Measurements from ENCODE around the gene EP300.

EP300 gene

GRCh38 chr22:41204992-41205900 lies 112.9 kb downstream of the EP300 start, which contains the start of gene L3MBTL2:
Gene L3MBTL2, plus strand, starts transcription at chr22:41205312. Its CDS starts 51 bp downstream, at chr22:41205363.
- DNase-seq (ENCODE audit: low read depth) = peak; percentile 98
- no peak for TF ChIP-seq CTCF (IDR thresholded peaks at IDR 0.05; ENCODE audit: insufficient read depth, low read depth, low read length, missing control alignments)
- peak within 1 kb of the TSS; percentile 99 for H3K4me3 ChIP-seq (ENCODE audit: low read length)

- TF ChIP-seq CTCF (IDR thresholded peaks at IDR 0.05; ENCODE audit: insufficient read depth, low read depth, low read length, missing control alignments) = no peak
- DNase-seq (ENCODE audit: low read depth) = no peak
- no peak overlapping the region for H3K4me3 ChIP-seq (ENCODE audit: low read length)
Observed at GRCh38 chr22:41206719-41207118, 114.3 kb downstream of the EP300 start.

GRCh38 chr22:41215409-41215808 lies 123.0 kb downstream of the EP300 start:
- no peak overlapping the region for H3K4me3 ChIP-seq (ENCODE audit: low read length)
- no peak for TF ChIP-seq CTCF (IDR thresholded peaks at IDR 0.05; ENCODE audit: insufficient read depth, low read depth, low read length, missing control alignments)

GRCh38 chr22:41215926-41216325 lies 123.5 kb downstream of the EP300 start:
- no peak overlapping the region for H3K4me3 ChIP-seq (ENCODE audit: low read length)
- TF ChIP-seq CTCF (IDR thresholded peaks at IDR 0.05; ENCODE audit: insufficient read depth, low read depth, low read length, missing control alignments) = no peak
- no peak for DNase-seq (ENCODE audit: low read depth)

More at GRCh38 chr22:41215409-41215808, 123.0 kb downstream of the EP300 start:
- DNase-seq (ENCODE audit: low read depth) = no peak

- no peak overlapping the region for H3K4me3 ChIP-seq (ENCODE audit: low read length)
- TF ChIP-seq CTCF (IDR thresholded peaks at IDR 0.05; ENCODE audit: insufficient read depth, low read depth, low read length, missing control alignments) = no peak
- peak; percentile 28 for DNase-seq (ENCODE audit: low read depth)
Observed at GRCh38 chr22:41216984-41217383, 124.6 kb downstream of the EP300 start.

- no peak overlapping the region for H3K4me3 ChIP-seq (ENCODE audit: low read length)
- DNase-seq (ENCODE audit: low read depth) = peak; percentile 87
- no peak for TF ChIP-seq CTCF (IDR thresholded peaks at IDR 0.05; ENCODE audit: insufficient read depth, low read depth, low read length, missing control alignments)
Observed at GRCh38 chr22:41217553-41218157, 125.3 kb downstream of the EP300 start.
